ENCODE results near the gene TPPP3. TPM values are rescaled to one million over a fixed set of nuclear protein-coding genes. Genes with fewer than 3 reads are reported as not detected.

Gene TPPP3
- total RNA-seq, 1 donor from 2014 or later: not detected

- no peak for TF ChIP-seq CTCF (conservative IDR thresholded peaks at IDR 0.05; ENCODE audit: low read depth, low read length)
- DNase-seq (ENCODE audit: low read depth): no peak
- no peak overlapping the region for H3K4me3 ChIP-seq (ENCODE audit: low read depth, low read length)
Measured at GRCh38 chr16:67405336-67405735, 12.0 kb upstream of the TPPP3 start.

GRCh38 chr16:67404740-67405226, 11.5 kb upstream of the TPPP3 start:
- no peak for DNase-seq (ENCODE audit: low read depth)
- no peak overlapping the region for H3K4me3 ChIP-seq (ENCODE audit: low read depth, low read length)
- no peak for TF ChIP-seq CTCF (conservative IDR thresholded peaks at IDR 0.05; ENCODE audit: low read depth, low read length)

- DNase-seq (ENCODE audit: low read depth): no peak
- H3K4me3 ChIP-seq (ENCODE audit: low read depth, low read length): no peak overlapping the region
- no peak for TF ChIP-seq CTCF (conservative IDR thresholded peaks at IDR 0.05; ENCODE audit: low read depth, low read length)
Measured at GRCh38 chr16:67403976-67404555, 10.8 kb upstream of the TPPP3 start.

GRCh38 chr16:67400901-67401300, 7.6 kb upstream of the TPPP3 start:
- no peak overlapping the region for H3K4me3 ChIP-seq (ENCODE audit: low read depth, low read length)
- no peak for DNase-seq (ENCODE audit: low read depth)
- no peak for TF ChIP-seq CTCF (conservative IDR thresholded peaks at IDR 0.05; ENCODE audit: low read depth, low read length)

GRCh38 chr16:67399749-67400704, 6.7 kb upstream of the TPPP3 start:
- no peak overlapping the region for H3K4me3 ChIP-seq (ENCODE audit: low read depth, low read length)
- no peak for TF ChIP-seq CTCF (conservative IDR thresholded peaks at IDR 0.05; ENCODE audit: low read depth, low read length)
- no peak for DNase-seq (ENCODE audit: low read depth)

- no peak overlapping the region for H3K4me3 ChIP-seq (ENCODE audit: low read depth, low read length)
- DNase-seq (ENCODE audit: low read depth): no peak
- TF ChIP-seq CTCF (conservative IDR thresholded peaks at IDR 0.05; ENCODE audit: low read depth, low read length): peak; percentile 73
Measured at GRCh38 chr16:67399218-67399733, 6.0 kb upstream of the TPPP3 start.
